ENCODE data around the gene AKAP8L. TPM values are rescaled to one million over a fixed set of nuclear protein-coding genes. Genes with fewer than 3 reads are reported as not detected.

The AKAP8L gene
- total RNA-seq, 4 donors from 2014 or later: 52.8 to 87.8 (median 69.4) TPM

GRCh38 chr19:15445227-15445605 lies 26.4 kb upstream of the AKAP8L start:
- H3K27ac ChIP-seq (replicated peaks in 1 of 4): peak overlapping the region in 1 of 4 donors; percentile 14
- H3K36me3 ChIP-seq: peaks cover 0 to 36% (median 16%) of the 10 kb centered on the region in 4 donors
- 96% methylated on average over 8 of the region's 9 CpGs for WGBS
- H3K9me3 ChIP-seq: no peaks in the 10 kb centered on the region
- H3K4me3 ChIP-seq: no peak overlapping the region
- TF ChIP-seq POLR2A (IDR thresholded peaks at IDR 0.05; ENCODE audit: low read depth): no peak
- TF ChIP-seq POLR2AphosphoS5 (IDR thresholded peaks at IDR 0.05): no peak
- TF ChIP-seq EP300 (IDR thresholded peaks at IDR 0.05): no peak
- TF ChIP-seq, protein P1, sequence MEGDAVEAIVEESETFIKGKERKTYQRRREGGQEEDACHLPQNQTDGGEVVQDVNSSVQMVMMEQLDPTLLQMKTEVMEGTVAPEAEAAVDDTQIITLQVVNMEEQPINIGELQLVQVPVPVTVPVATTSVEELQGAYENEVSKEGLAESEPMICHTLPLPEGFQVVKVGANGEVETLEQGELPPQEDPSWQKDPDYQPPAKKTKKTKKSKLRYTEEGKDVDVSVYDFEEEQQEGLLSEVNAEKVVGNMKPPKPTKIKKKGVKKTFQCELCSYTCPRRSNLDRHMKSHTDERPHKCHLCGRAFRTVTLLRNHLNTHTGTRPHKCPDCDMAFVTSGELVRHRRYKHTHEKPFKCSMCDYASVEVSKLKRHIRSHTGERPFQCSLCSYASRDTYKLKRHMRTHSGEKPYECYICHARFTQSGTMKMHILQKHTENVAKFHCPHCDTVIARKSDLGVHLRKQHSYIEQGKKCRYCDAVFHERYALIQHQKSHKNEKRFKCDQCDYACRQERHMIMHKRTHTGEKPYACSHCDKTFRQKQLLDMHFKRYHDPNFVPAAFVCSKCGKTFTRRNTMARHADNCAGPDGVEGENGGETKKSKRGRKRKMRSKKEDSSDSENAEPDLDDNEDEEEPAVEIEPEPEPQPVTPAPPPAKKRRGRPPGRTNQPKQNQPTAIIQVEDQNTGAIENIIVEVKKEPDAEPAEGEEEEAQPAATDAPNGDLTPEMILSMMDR (IDR thresholded peaks at IDR 0.05): no peak
- DNase-seq (ENCODE audit: extremely low spot score): no peak
- no peaks in the 10 kb centered on the region for H3K27me3 ChIP-seq
- peaks cover 11 to 30% (median 25%) of the 10 kb centered on the region in 4 donors for H3K4me1 ChIP-seq
- intact Hi-C loops (cut with DNase I): no loop called here

GRCh38 chr19:15444505-15445226 lies 25.9 kb upstream of the AKAP8L start:
- no peak for DNase-seq (ENCODE audit: extremely low spot score)
- TF ChIP-seq, protein P1 (IDR thresholded peaks at IDR 0.05): no peak
- no peak for TF ChIP-seq POLR2AphosphoS5 (IDR thresholded peaks at IDR 0.05)
- no peak for TF ChIP-seq POLR2A (IDR thresholded peaks at IDR 0.05; ENCODE audit: low read depth)
- Histone ChIP-seq H3K4me1 (peaks cover 11 to 30% (median 22%) of the 10 kb centered on the region in 4 donors), H3K27me3 (no peaks in the 10 kb centered on the region), H3K27ac (replicated peaks in 1 of 4) (peak overlapping the region in 1 of 4 donors; percentile 14), H3K4me3 (no peak overlapping the region), H3K9me3 (no peaks in the 10 kb centered on the region), H3K36me3 (peaks cover 0 to 40% (median 19%) of the 10 kb centered on the region in 4 donors)
- 89% methylated on average over 13 of the region's 15 CpGs for WGBS
- intact Hi-C loops (cut with DNase I): no loop called here

- H3K4me3 ChIP-seq: no peak overlapping the region
- no peak overlapping the region for H3K27ac ChIP-seq (replicated peaks in 1 of 4)
- no peak for TF ChIP-seq EP300 (IDR thresholded peaks at IDR 0.05)
- TF ChIP-seq, protein P1 (IDR thresholded peaks at IDR 0.05): no peak
- intact Hi-C loops (cut with DNase I): no loop called here
- no peaks in the 10 kb centered on the region for H3K9me3 ChIP-seq
- H3K4me1 ChIP-seq: peaks cover 5 to 25% (median 18%) of the 10 kb centered on the region in 4 donors
- H3K27me3 ChIP-seq: no peaks in the 10 kb centered on the region
- H3K36me3 ChIP-seq: peaks cover 0 to 49% (median 26%) of the 10 kb centered on the region in 4 donors
- WGBS: 73% methylated on average over 10 of the region's 10 CpGs
- DNase-seq (ENCODE audit: extremely low spot score): no peak
Measured at GRCh38 chr19:15443838-15444237, 25.1 kb upstream of the AKAP8L start.

DNA sequence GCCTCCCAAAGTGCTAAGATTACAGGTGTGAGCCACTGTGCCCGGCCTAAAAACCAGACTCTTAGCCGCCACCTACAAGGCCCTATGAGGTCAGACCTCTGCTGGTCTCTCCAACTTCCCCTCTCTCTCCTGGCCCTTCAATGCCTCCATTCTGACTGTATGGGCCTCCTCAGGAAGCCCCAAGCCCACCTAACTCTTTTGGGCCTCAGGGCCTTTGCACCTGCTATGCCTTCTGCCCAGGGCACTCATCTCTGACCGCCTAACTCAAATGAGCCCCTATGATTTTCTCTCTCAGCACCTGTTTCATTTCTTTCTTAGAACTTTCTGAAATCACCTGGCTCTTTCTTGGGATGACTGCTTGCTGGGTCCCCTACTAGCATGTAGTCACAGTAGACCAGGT lies 24.5 kb upstream of the AKAP8L start:
- H3K27me3 ChIP-seq: no peaks in the 10 kb centered on the region
- 98% methylated on average over 3 of the region's 3 CpGs for WGBS
- no peak overlapping the region for H3K27ac ChIP-seq (replicated peaks in 1 of 4)
- no peak for TF ChIP-seq POLR2A (IDR thresholded peaks at IDR 0.05; ENCODE audit: low read depth)
- no peak for TF ChIP-seq EP300 (IDR thresholded peaks at IDR 0.05)
- TF ChIP-seq POLR2AphosphoS5 (IDR thresholded peaks at IDR 0.05): no peak
- H3K4me1 ChIP-seq: peaks cover 3 to 21% (median 18%) of the 10 kb centered on the region in 4 donors
- no peaks in the 10 kb centered on the region for H3K9me3 ChIP-seq
- no peak overlapping the region for H3K4me3 ChIP-seq
- peaks cover 0 to 51% (median 31%) of the 10 kb centered on the region in 4 donors for H3K36me3 ChIP-seq
- no peak for DNase-seq (ENCODE audit: extremely low spot score)
- intact Hi-C loops (cut with DNase I): no loop called here

DNA sequence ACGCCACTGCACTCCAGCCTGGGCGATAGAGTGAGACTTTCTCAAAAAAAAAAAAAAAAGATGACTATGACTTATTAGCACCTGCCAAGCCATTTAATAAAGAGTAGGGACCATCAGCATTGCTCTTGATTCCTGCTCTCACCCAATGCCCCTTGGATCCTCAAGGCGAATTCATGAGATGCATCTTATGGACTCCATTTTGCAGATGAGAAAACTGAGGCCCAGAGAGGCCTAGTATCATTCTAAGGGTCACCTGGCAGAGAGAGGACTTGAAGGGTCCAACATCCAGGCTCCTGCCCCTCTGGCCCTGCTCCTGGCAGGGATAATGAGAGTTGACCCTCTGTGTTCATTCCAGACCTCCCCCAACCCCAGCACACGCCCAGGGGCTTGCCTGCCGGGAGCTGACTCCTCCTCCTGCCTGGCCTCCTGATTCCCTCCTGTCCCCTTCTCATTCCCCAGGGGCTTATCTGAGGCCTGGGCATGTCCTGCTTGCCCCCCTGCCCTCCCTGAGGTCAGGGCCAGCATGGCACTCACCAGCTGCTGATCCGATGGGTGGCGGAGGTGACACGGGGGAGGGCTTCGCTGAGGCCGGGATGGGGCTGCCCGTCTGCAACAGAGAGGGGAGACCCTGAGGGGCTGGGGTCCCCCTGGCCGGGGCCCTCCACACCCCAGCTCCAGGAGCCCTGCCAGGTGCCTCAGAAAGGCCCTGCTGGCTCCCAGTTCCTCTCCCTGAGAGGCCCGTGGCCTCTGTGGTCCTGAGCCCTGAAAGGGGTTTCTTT lies 23.5 kb upstream of the AKAP8L start:
- Histone ChIP-seq H3K4me3 (no peak overlapping the region), H3K36me3 (peaks cover 0 to 43% (median 30%) of the 10 kb centered on the region in 4 donors), H3K27ac (replicated peaks in 1 of 4) (no peak overlapping the region), H3K4me1 (peaks cover 13 to 30% (median 23%) of the 10 kb centered on the region in 4 donors), H3K9me3 (no peaks in the 10 kb centered on the region), H3K27me3 (no peaks in the 10 kb centered on the region)
- TF ChIP-seq POLR2A (IDR thresholded peaks at IDR 0.05; ENCODE audit: low read depth) (no peak), POLR2AphosphoS5 (IDR thresholded peaks at IDR 0.05) (no peak), EP300 (IDR thresholded peaks at IDR 0.05) (no peak)
- intact Hi-C loops (cut with DNase I): no loop called here
- 82% methylated on average over 10 of the region's 13 CpGs for WGBS
- no peak for DNase-seq (ENCODE audit: extremely low spot score)

Measured in esophagus muscularis mucosa (tissue), 4 donors.